NCI-H1417 (cell line): Measurements from ENCODE around the gene NFYC.
"Not testable (repeated sequence)": the region's sequence is repeated elsewhere in the genome, so short reads cannot be mapped to it uniquely, and the experiment has no call there.

ENCODE experiments used
- DNase-seq, 3 experiments: peaks; one replicate each; lab custom pipeline; 2025; lab: John Stamatoyannopoulos, UW

Gene NFYC

GRCh38 chr1:40665335-40666171, 26.0 kb upstream of the NFYC start, which contains the start of gene RIMS3:
TSS of gene RIMS3 (minus strand) at chr1:40665682. CDS start at chr1:40641925, 23,757 bp downstream.
- peak; percentile 73 to 85 (median 77) for DNase-seq

GRCh38 chr1:40668769-40669525, 22.6 kb upstream of the NFYC start:
- DNase-seq: peak; percentile 68 to 83 (median 79)

GRCh38 chr1:40673452-40673851, 18.1 kb upstream of the NFYC start:
- no peak for DNase-seq

- DNase-seq: no peak
Observed at GRCh38 chr1:40676501-40676900, 15.0 kb upstream of the NFYC start.

GRCh38 chr1:40679165-40679953, 12.1 kb upstream of the NFYC start:
- DNase-seq: peak in 1 of 3 experiments; percentile 23

GRCh38 chr1:40684669-40685068, 6.8 kb upstream of the NFYC start:
- no peak for DNase-seq

- no peak for DNase-seq
Observed at GRCh38 chr1:40687059-40687458, 4.4 kb upstream of the NFYC start.

GRCh38 chr1:40687661-40688060, 3.8 kb upstream of the NFYC start:
- DNase-seq: no peak

- DNase-seq: no peak
Observed at GRCh38 chr1:40689737-40690136, 1.8 kb upstream of the NFYC start.

GRCh38 chr1:40690771-40691537, 550 bp upstream of the NFYC start:
- no peak for DNase-seq

GRCh38 chr1:40692429-40692895, 958 bp downstream of the NFYC start:
- DNase-seq: no peak

- no peak for DNase-seq
Observed at GRCh38 chr1:40693425-40693824, 1.9 kb downstream of the NFYC start.

- DNase-seq: no peak
Observed at GRCh38 chr1:40694353-40694874, 2.9 kb downstream of the NFYC start.

- DNase-seq: no peak
Observed at GRCh38 chr1:40696294-40696693, 4.8 kb downstream of the NFYC start.

GRCh38 chr1:40697436-40697835, 5.9 kb downstream of the NFYC start:
- DNase-seq: no peak

GRCh38 chr1:40699787-40700186, 8.3 kb downstream of the NFYC start:
- DNase-seq: peak in 1 of 3 experiments; percentile 22

- DNase-seq: no peak
Observed at GRCh38 chr1:40701684-40702083, 10.2 kb downstream of the NFYC start.

- not testable (repeated sequence) for DNase-seq
Observed at GRCh38 chr1:40702810-40703209, 11.3 kb downstream of the NFYC start.

- DNase-seq: no peak
Observed at GRCh38 chr1:40703316-40703715, 11.8 kb downstream of the NFYC start.

- DNase-seq: no peak
Observed at GRCh38 chr1:40704817-40705733, 13.6 kb downstream of the NFYC start.
